Measurements from ENCODE around the gene MYO1D. TPM values are rescaled to one million over a fixed set of nuclear protein-coding genes. Genes with fewer than 3 reads are reported as not detected.

The MYO1D gene
- total and polyA plus RNA-seq, 2 donors (not counting 1 experiment from before 2014, with no cell fraction given) = 5.4 to 26.7 TPM

GRCh38 chr17:32664936-32665583, 211.9 kb downstream of the MYO1D start:
- Mint-ChIP-seq H3K27ac (no peak overlapping the region), H3K4me3 (no peak overlapping the region), H3K9me3 (ENCODE audit: insufficient read depth) (no peaks in the 10 kb centered on the region), H3K4me1 (no peaks in the 10 kb centered on the region), H3K27me3 (no peaks in the 10 kb centered on the region)
- intact Hi-C loops (cut with micrococcal nuclease) = no loop called here
- ChIA-PET CTCF (no interaction called here), POLR2A (no interaction called here)
- H3K9me3 ChIP-seq (ENCODE audit: control extremely low read depth in 1 of 3, control insufficient read depth in 2 of 3, insufficient read depth in 1 of 3, low read length in 2 of 3) = no peaks in the 10 kb centered on the region
- H3K79me2 ChIP-seq (ENCODE audit: control insufficient read depth, insufficient read depth, low read length) = no peaks in the 10 kb centered on the region
- no peak for TF ChIP-seq CTCF (IDR thresholded peaks at IDR 0.05)
- TF ChIP-seq EZH2 (IDR thresholded peaks at IDR 0.05; ENCODE audit: borderline replicate concordance, insufficient read depth, low read depth, low read length, poor library complexity, severe bottlenecking) = no peak
- no peak overlapping the region for H3K4me3 ChIP-seq (ENCODE audit: control extremely low read depth in 1 of 5, extremely low read depth in 1 of 5, insufficient read depth in 1 of 5, low read depth in 2 of 5, low read length in 4 of 5)
- H3K27ac ChIP-seq (ENCODE audit: low read length in 2 of 2) = no peak overlapping the region
- no peak overlapping the region for H3K4me2 ChIP-seq (replicated peaks; ENCODE audit: low read depth, low read length, poor library complexity, severe bottlenecking)
- DNase-seq (no peak), ATAC-seq (ENCODE audit: low read depth) (no peak)
- no peak overlapping the region for H3K9ac ChIP-seq (ENCODE audit: low read length)
- H4K20me1 ChIP-seq (ENCODE audit: control insufficient read depth, insufficient read depth, low read length, poor library complexity, severe bottlenecking) = no peaks in the 10 kb centered on the region
- H3K36me3 ChIP-seq (replicated peaks in 1 of 2; ENCODE audit: control extremely low read depth in 1 of 2, control insufficient read depth in 1 of 2, extremely low read depth in 1 of 2, insufficient read depth in 2 of 2, low read length in 1 of 2) = no peaks in the 10 kb centered on the region
- no peak overlapping the region for H2AFZ ChIP-seq (ENCODE audit: insufficient read depth, low read depth, low read length, poor library complexity, severe bottlenecking)
- H3K27me3 ChIP-seq (replicated peaks in 1 of 4; ENCODE audit: control extremely low read depth in 1 of 4, control insufficient read depth in 3 of 4, insufficient read depth in 4 of 4, low read length in 3 of 4) = no peaks in the 10 kb centered on the region
- 100% methylated on average over 3 of the region's 9 CpGs for WGBS (ENCODE audit: insufficient coverage)
- no peaks in the 10 kb centered on the region for H3K4me1 ChIP-seq (ENCODE audit: control insufficient read depth in 2 of 2, insufficient read depth in 2 of 2, low read length in 2 of 2)

GRCh38 chr17:32660496-32660985, 216.4 kb downstream of the MYO1D start:
- H3K4me2 ChIP-seq (replicated peaks; ENCODE audit: low read depth, low read length, poor library complexity, severe bottlenecking) = no peak overlapping the region
- no peaks in the 10 kb centered on the region for H3K4me1 ChIP-seq (ENCODE audit: control insufficient read depth in 2 of 2, insufficient read depth in 2 of 2, low read length in 2 of 2)
- CTCF ChIA-PET = interaction anchor here (0.9 kb wide), 1 partner anchor 97 kb away, joined by 3 read pairs; no protein-coding TSS in a partner anchor
- no peak overlapping the region for H3K4me3 ChIP-seq (ENCODE audit: control extremely low read depth in 1 of 5, extremely low read depth in 1 of 5, insufficient read depth in 1 of 5, low read depth in 2 of 5, low read length in 4 of 5)
- POLR2A ChIA-PET = no interaction called here
- Mint-ChIP-seq H3K4me3 (no peak overlapping the region), H3K27me3 (no peaks in the 10 kb centered on the region), H3K9me3 (ENCODE audit: insufficient read depth) (no peaks in the 10 kb centered on the region), H3K27ac (no peak overlapping the region), H3K4me1 (no peaks in the 10 kb centered on the region)
- H3K9me3 ChIP-seq (ENCODE audit: control extremely low read depth in 1 of 3, control insufficient read depth in 2 of 3, insufficient read depth in 1 of 3, low read length in 2 of 3) = no peaks in the 10 kb centered on the region
- ATAC-seq (ENCODE audit: low read depth) (no peak), DNase-seq (no peak)
- 100% methylated on average over 2 of the region's 5 CpGs for WGBS (ENCODE audit: insufficient coverage)
- no peak overlapping the region for H3K27ac ChIP-seq (ENCODE audit: low read length in 2 of 2)
- H3K36me3 ChIP-seq (replicated peaks in 1 of 2; ENCODE audit: control extremely low read depth in 1 of 2, control insufficient read depth in 1 of 2, extremely low read depth in 1 of 2, insufficient read depth in 2 of 2, low read length in 1 of 2) = peaks cover 0 to 2% of the 10 kb centered on the region in 2 experiments
- no peaks in the 10 kb centered on the region for H3K79me2 ChIP-seq (ENCODE audit: control insufficient read depth, insufficient read depth, low read length)
- no peaks in the 10 kb centered on the region for H4K20me1 ChIP-seq (ENCODE audit: control insufficient read depth, insufficient read depth, low read length, poor library complexity, severe bottlenecking)
- intact Hi-C loops (cut with micrococcal nuclease) = no loop called here
- no peak for TF ChIP-seq CTCF (IDR thresholded peaks at IDR 0.05)
- no peak for TF ChIP-seq EZH2 (IDR thresholded peaks at IDR 0.05; ENCODE audit: borderline replicate concordance, insufficient read depth, low read depth, low read length, poor library complexity, severe bottlenecking)
- H3K27me3 ChIP-seq (replicated peaks in 1 of 4; ENCODE audit: control extremely low read depth in 1 of 4, control insufficient read depth in 3 of 4, insufficient read depth in 4 of 4, low read length in 3 of 4) = no peaks in the 10 kb centered on the region
- H3K9ac ChIP-seq (ENCODE audit: low read length) = no peak overlapping the region
- no peak overlapping the region for H2AFZ ChIP-seq (ENCODE audit: insufficient read depth, low read depth, low read length, poor library complexity, severe bottlenecking)
